ENCODE measurements around the gene SCAP. TPM values are rescaled to one million over a fixed set of nuclear protein-coding genes. Genes with fewer than 3 reads are reported as not detected.

The SCAP gene
- total RNA-seq, 2 experiments from 2014 or later = 58.3 to 60.3 TPM

DNA sequence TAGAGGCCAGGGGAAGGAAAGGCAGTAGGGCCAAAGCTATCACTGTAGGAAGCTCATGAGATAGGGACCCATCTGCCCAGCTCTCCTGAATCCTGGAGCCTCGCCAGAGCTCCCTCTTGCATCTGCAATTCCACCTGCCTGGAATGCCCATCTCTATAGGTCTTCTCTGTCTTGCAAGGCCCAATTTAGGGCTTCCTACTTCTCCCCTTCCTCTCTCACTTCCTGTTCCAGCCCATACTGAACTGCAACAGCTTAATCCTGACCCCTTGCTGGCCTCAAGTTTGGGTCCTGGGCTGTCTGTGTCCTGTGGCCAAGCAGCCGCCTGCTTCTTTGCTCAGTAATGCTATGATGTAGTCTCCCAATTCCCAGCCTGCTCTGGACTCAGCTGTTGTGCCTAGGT is 98.6 kb downstream of the SCAP start:
- H3K27ac ChIP-seq (ENCODE audit: low read depth in 1 of 2, low read length in 2 of 2) = no peak overlapping the region
- ChIA-PET POLR2A (no interaction called here), CTCF (no interaction called here)
- no peaks in the 10 kb centered on the region for H3K27me3 ChIP-seq (ENCODE audit: control insufficient read depth in 1 of 2, insufficient read depth in 2 of 2, low read length in 2 of 2)
- no peaks in the 10 kb centered on the region for H3K36me3 ChIP-seq (ENCODE audit: insufficient read depth, low read length)
- intact Hi-C loops (cut with DNase I, micrococcal nuclease) = no loop called here
- H3K4me1 ChIP-seq (ENCODE audit: insufficient read depth, low read length) = peaks cover 22% of the 10 kb centered on the region
- H3K4me1 Mint-ChIP-seq (ENCODE audit: low read depth) = peaks cover 28% of the 10 kb centered on the region
- no peak overlapping the region for H3K4me3 Mint-ChIP-seq
- H3K9me3 ChIP-seq (ENCODE audit: control insufficient read depth in 1 of 2, insufficient read depth in 1 of 2, low read length in 2 of 2) = no peaks in the 10 kb centered on the region
- no peak overlapping the region for H3K4me3 ChIP-seq (ENCODE audit: low read length)
- H3K27ac Mint-ChIP-seq = peak overlapping the region; percentile 52
- H3K36me3 Mint-ChIP-seq (ENCODE audit: low read depth) = peaks cover 9% of the 10 kb centered on the region
- no peaks in the 10 kb centered on the region for H3K27me3 Mint-ChIP-seq
- TF ChIP-seq, protein P1, sequence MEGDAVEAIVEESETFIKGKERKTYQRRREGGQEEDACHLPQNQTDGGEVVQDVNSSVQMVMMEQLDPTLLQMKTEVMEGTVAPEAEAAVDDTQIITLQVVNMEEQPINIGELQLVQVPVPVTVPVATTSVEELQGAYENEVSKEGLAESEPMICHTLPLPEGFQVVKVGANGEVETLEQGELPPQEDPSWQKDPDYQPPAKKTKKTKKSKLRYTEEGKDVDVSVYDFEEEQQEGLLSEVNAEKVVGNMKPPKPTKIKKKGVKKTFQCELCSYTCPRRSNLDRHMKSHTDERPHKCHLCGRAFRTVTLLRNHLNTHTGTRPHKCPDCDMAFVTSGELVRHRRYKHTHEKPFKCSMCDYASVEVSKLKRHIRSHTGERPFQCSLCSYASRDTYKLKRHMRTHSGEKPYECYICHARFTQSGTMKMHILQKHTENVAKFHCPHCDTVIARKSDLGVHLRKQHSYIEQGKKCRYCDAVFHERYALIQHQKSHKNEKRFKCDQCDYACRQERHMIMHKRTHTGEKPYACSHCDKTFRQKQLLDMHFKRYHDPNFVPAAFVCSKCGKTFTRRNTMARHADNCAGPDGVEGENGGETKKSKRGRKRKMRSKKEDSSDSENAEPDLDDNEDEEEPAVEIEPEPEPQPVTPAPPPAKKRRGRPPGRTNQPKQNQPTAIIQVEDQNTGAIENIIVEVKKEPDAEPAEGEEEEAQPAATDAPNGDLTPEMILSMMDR (IDR thresholded peaks at IDR 0.05) = no peak
- no peak for DNase-seq
- no peaks in the 10 kb centered on the region for H3K9me3 Mint-ChIP-seq
- ATAC-seq (ENCODE audit: poor library complexity) = no peak

DNA sequence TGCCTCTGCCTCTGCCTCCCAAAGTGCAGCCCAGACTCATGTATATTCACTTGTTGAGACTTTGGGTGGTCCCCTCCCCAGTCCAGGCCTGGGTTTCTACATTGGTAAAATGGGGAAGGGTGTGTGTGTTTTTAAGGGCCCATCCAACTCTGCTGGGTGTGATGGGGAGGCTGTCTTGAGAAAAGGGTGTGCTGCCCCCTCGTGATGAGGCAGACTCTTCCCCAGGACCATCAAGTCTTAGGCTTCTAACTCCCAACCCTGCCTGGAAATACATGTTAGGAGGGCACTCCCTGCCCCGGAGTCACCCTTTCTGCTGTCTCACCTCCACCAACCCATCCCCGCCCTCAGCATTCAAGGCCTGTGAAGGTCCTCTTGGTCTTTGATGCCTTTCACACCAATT is 99.3 kb downstream of the SCAP start:
- Mint-ChIP-seq H3K27me3 (no peaks in the 10 kb centered on the region), H3K27ac (no peak overlapping the region), H3K36me3 (ENCODE audit: low read depth) (peaks cover 4% of the 10 kb centered on the region), H3K4me3 (no peak overlapping the region), H3K9me3 (no peaks in the 10 kb centered on the region), H3K4me1 (ENCODE audit: low read depth) (peaks cover 21% of the 10 kb centered on the region)
- ChIA-PET POLR2A (no interaction called here), CTCF (no interaction called here)
- Histone ChIP-seq H3K4me3 (ENCODE audit: low read length) (no peak overlapping the region), H3K27ac (ENCODE audit: low read depth in 1 of 2, low read length in 2 of 2) (no peak overlapping the region), H3K36me3 (ENCODE audit: insufficient read depth, low read length) (no peaks in the 10 kb centered on the region), H3K4me1 (ENCODE audit: insufficient read depth, low read length) (peaks cover 15% of the 10 kb centered on the region), H3K9me3 (ENCODE audit: control insufficient read depth in 1 of 2, insufficient read depth in 1 of 2, low read length in 2 of 2) (no peaks in the 10 kb centered on the region), H3K27me3 (ENCODE audit: control insufficient read depth in 1 of 2, insufficient read depth in 2 of 2, low read length in 2 of 2) (no peaks in the 10 kb centered on the region)
- TF ChIP-seq, protein P1 (IDR thresholded peaks at IDR 0.05) = no peak
- no peak for DNase-seq
- no peak for ATAC-seq (ENCODE audit: poor library complexity)
- intact Hi-C loops (cut with DNase I, micrococcal nuclease) = no loop called here

DNA sequence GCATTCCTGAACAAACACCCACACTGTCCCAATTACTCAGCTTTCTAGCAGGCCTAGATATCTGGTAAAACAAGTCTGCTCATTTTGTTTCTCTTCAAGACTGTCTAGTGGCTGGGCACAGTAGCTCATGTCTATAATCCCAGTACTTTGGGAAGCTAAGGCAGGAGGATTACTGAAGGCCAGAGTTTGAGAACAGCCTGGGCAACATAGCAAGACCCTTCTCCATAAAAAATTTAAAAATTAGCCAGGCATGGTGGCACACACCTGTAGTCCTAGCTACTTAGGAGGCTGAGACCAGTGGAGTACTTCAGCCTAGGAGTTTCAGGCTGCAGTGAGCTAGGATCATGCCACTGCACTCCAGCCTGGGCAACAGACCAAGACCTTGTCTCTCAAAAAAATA is 101.2 kb downstream of the SCAP start:
- peaks cover 10% of the 10 kb centered on the region for H3K4me1 ChIP-seq (ENCODE audit: insufficient read depth, low read length)
- DNase-seq (no peak), ATAC-seq (ENCODE audit: poor library complexity) (no peak)
- no peaks in the 10 kb centered on the region for H3K36me3 ChIP-seq (ENCODE audit: insufficient read depth, low read length)
- H3K4me3 Mint-ChIP-seq = no peak overlapping the region
- intact Hi-C loops (cut with DNase I, micrococcal nuclease) = loop anchor here in 1 of 2 experiments (5.0 kb wide), 1 partner anchor 667 kb away; no protein-coding TSS in a partner anchor
- H3K4me1 Mint-ChIP-seq (ENCODE audit: low read depth) = peaks cover 9% of the 10 kb centered on the region
- ChIA-PET CTCF (no interaction called here), POLR2A (no interaction called here)
- no peaks in the 10 kb centered on the region for H3K27me3 ChIP-seq (ENCODE audit: control insufficient read depth in 1 of 2, insufficient read depth in 2 of 2, low read length in 2 of 2)
- no peak overlapping the region for H3K27ac ChIP-seq (ENCODE audit: low read depth in 1 of 2, low read length in 2 of 2)
- no peaks in the 10 kb centered on the region for H3K9me3 Mint-ChIP-seq
- no peak overlapping the region for H3K27ac Mint-ChIP-seq
- no peak overlapping the region for H3K4me3 ChIP-seq (ENCODE audit: low read length)
- no peaks in the 10 kb centered on the region for H3K9me3 ChIP-seq (ENCODE audit: control insufficient read depth in 1 of 2, insufficient read depth in 1 of 2, low read length in 2 of 2)
- no peaks in the 10 kb centered on the region for H3K27me3 Mint-ChIP-seq
- TF ChIP-seq, protein P1 (IDR thresholded peaks at IDR 0.05) = no peak
- no peaks in the 10 kb centered on the region for H3K36me3 Mint-ChIP-seq (ENCODE audit: low read depth)

All from CD4-positive, alpha-beta T cell (primary cell).